ENCODE measurements around the gene WBP2NL. TPM values are rescaled to one million over a fixed set of nuclear protein-coding genes. Genes with fewer than 3 reads are reported as not detected.

WBP2NL gene
- total and polyA plus RNA-seq, 2 of the 8 experiments (the other 6 are each of a cell fraction or from before 2014, with no cell fraction given) = not detected

DNA sequence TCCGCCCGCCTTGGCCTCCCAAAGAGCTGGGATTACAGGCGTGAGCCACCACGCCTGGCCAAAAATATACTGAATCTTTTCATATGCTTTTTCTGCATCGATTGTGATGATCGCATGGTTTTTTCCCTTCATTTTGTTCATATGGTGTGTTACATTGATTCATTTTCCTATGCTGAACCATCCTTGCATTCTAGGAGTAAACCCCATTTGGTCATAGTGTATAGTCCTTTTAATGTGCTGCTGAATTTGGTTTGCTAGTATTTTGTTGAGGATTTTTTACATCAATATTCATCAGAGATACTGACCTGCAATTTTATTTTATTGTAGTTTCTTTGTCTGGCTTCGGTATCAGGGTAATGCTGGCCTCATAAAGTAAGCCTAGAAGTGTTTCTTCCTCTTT lies 12.2 kb downstream of the WBP2NL start:
- Histone ChIP-seq H4K20me1 (replicated peaks in 1 of 2; ENCODE audit: control insufficient read depth in 1 of 2, insufficient read depth in 2 of 2, low read length in 2 of 2) (no peaks in the 10 kb centered on the region), H3K79me2 (ENCODE audit: control insufficient read depth in 1 of 2, insufficient read depth in 2 of 2, low read length in 2 of 2) (no peaks in the 10 kb centered on the region), H4K8ac (ENCODE audit: extremely low read depth, insufficient read depth, low read length) (no peak overlapping the region), H2BK12ac (ENCODE audit: low read depth, low read length) (no peak overlapping the region), H3K9me3 (ENCODE audit: insufficient read depth in 2 of 2, low read depth in 1 of 2, low read length in 1 of 2) (peaks cover 0 to 4% of the 10 kb centered on the region in 2 experiments; a peak in 1 of 4 replicates), H3K23me2 (ENCODE audit: low read depth, low read length) (no peaks in the 10 kb centered on the region), H4K91ac (replicated peaks; ENCODE audit: insufficient read length, low read length) (no peak overlapping the region), H2AK5ac (ENCODE audit: low read depth, low read length) (no peak overlapping the region), H3K4ac (replicated peaks; ENCODE audit: insufficient read length, low read depth, low read length) (no peak overlapping the region), H3K14ac (ENCODE audit: insufficient read length) (no peak overlapping the region), H2BK20ac (ENCODE audit: low read length) (no peak overlapping the region), H3K36me3 (ENCODE audit: control insufficient read depth in 2 of 4, insufficient read depth in 4 of 4, low read length in 3 of 4) (no peaks in the 10 kb centered on the region), H3K79me1 (ENCODE audit: low read depth, low read length) (no peaks in the 10 kb centered on the region), H3K9ac (replicated peaks in 1 of 4; ENCODE audit: extremely low read depth in 1 of 4, low read depth in 3 of 4, low read length in 3 of 4) (no peak overlapping the region), H2BK15ac (ENCODE audit: low read length) (no peak overlapping the region), H4K5ac (ENCODE audit: insufficient read length, low read depth, low read length) (no peak overlapping the region), H3K4me2 (ENCODE audit: insufficient read depth in 1 of 2, low read depth in 2 of 2, low read length in 2 of 2) (no peak overlapping the region), H3K4me1 (replicated peaks in 1 of 4; ENCODE audit: control insufficient read depth in 3 of 4, insufficient read depth in 4 of 4, low read length in 3 of 4) (no peaks in the 10 kb centered on the region), H3K27ac (ENCODE audit: low read depth, low read length) (no peak overlapping the region), H3K18ac (ENCODE audit: extremely low read depth, low read length) (no peak overlapping the region), H3K4me3 (ENCODE audit: extremely low read depth in 1 of 4, insufficient read depth in 2 of 4, low read depth in 3 of 4, low read length in 4 of 4) (no peak overlapping the region), H2BK5ac (ENCODE audit: low read depth, low read length) (no peak overlapping the region), H3K56ac (replicated peaks; ENCODE audit: insufficient read length, low read depth, low read length) (no peak overlapping the region), H2BK120ac (replicated peaks; ENCODE audit: low read depth, low read length) (no peak overlapping the region), H3K23ac (ENCODE audit: insufficient read length) (no peak overlapping the region), H2AFZ (ENCODE audit: low read length) (no peak overlapping the region), H3K27me3 (replicated peaks in 1 of 4; ENCODE audit: control insufficient read depth in 3 of 4, extremely low read depth in 1 of 4, insufficient read depth in 3 of 4, low read length in 3 of 4) (no peaks in the 10 kb centered on the region)
- WGBS, 2 experiments (ENCODE audit: extremely low coverage in 1 of 2, insufficient coverage in 1 of 2, insufficient read length in 1 of 2, insufficient replicate concordance in 2 of 2, low coverage in 1 of 2, low lambda C conversion rate in 2 of 2, missing lambda C conversion rate in 1 of 2) = 78% methylated on average over 7 of the region's 7 CpGs; no CpG with 5 or more reads in 1 of the 2 experiments
- DNase-seq (ENCODE audit: low read depth in 1 of 2, low spot score in 2 of 2) (no peak), FAIRE-seq (no peak)
- CTCF ChIA-PET (ENCODE audit: partially characterized antibody) = interaction anchor here (0.7 kb wide), 2 partner anchors 50 to 210 kb away, joined by 3 read pairs; no protein-coding TSS in a partner anchor
- no peak for TF ChIP-seq SP1 (IDR thresholded peaks at IDR 0.05; ENCODE audit: low read depth, low read length)
- TF ChIP-seq CBX5 (IDR thresholded peaks at IDR 0.05; ENCODE audit: low read depth, low read length) = no peak
- TF ChIP-seq ZNF274 (IDR thresholded peaks at IDR 0.05; ENCODE audit: borderline replicate concordance, extremely low read depth, low read length) = no peak
- no peak for TF ChIP-seq TBP (IDR thresholded peaks at IDR 0.05; ENCODE audit: low read depth, low read length)
- TF ChIP-seq EZH2 (IDR thresholded peaks at IDR 0.05; ENCODE audit: low read depth, low read length, severe bottlenecking) = no peak
- TF ChIP-seq POLR2A (IDR thresholded peaks at IDR 0.05; ENCODE audit: control extremely low read depth in 1 of 2, low read depth in 2 of 2, low read length in 2 of 2) = no peak
- TF ChIP-seq KDM4A (IDR thresholded peaks at IDR 0.05; ENCODE audit: low read depth, low read length, severe bottlenecking) = no peak
- TF ChIP-seq FOSL1 (IDR thresholded peaks at IDR 0.05; ENCODE audit: insufficient read depth, low read depth, low read length) = no peak
- no peak for TF ChIP-seq SRF (IDR thresholded peaks at IDR 0.05; ENCODE audit: low read depth, low read length)
- no peak for TF ChIP-seq TCF12 (IDR thresholded peaks at IDR 0.05; ENCODE audit: low read depth, low read length)
- TF ChIP-seq, protein P1, sequence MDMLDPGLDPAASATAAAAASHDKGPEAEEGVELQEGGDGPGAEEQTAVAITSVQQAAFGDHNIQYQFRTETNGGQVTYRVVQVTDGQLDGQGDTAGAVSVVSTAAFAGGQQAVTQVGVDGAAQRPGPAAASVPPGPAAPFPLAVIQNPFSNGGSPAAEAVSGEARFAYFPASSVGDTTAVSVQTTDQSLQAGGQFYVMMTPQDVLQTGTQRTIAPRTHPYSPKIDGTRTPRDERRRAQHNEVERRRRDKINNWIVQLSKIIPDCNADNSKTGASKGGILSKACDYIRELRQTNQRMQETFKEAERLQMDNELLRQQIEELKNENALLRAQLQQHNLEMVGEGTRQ (IDR thresholded peaks at IDR 0.05; ENCODE audit: low read length) = no peak
- TF ChIP-seq TEAD4 (IDR thresholded peaks at IDR 0.05; ENCODE audit: low read depth, low read length) = no peak
- TF ChIP-seq POLR2AphosphoS5 (IDR thresholded peaks at IDR 0.05; ENCODE audit: low read depth, low read length) = no peak
- POLR2A ChIA-PET (ENCODE audit: partially characterized antibody) = no interaction called here

All from H1 (cell line).